AG04449 (cell line): Measurements from ENCODE around the gene F12.
A peak's percentile ranks its signal among the peaks of the same experiment; 100 is the strongest.

Experiments
- CTCF ChIA-PET: fragments of 350-600 bp; formaldehyde crosslinking; extraction: SDS; loops from one replicate; lab custom pipeline; 2021; ENCODE audit warnings: antibody characterized with exemption; lab: Yijun Ruan, JAX
- POLR2A ChIA-PET: fragments of 400-600, 350-600 bp; formaldehyde crosslinking; extraction: SDS; loops from one replicate; lab custom pipeline; 2020; ENCODE audit warnings: antibody characterized with exemption, inconsistent platforms; lab: Yijun Ruan, JAX
- DNase-seq: peaks from one replicate; pipeline ENCODE4 v3.0.0-alpha.2; 2010; ENCODE audit warnings: low read depth, low spot score
- H3K4me3 ChIP-seq: 2 replicates; pipeline ENCODE4 v1.5.1; 2011; ENCODE audit warnings: low read depth, mild to moderate bottlenecking, control low read depth, low read length
- TF ChIP-seq, protein P1 (sequence below): IDR thresholded peaks from one replicate; pipeline ENCODE4 v1.5.1; 2011; ENCODE audit warnings: mild to moderate bottlenecking, moderate library complexity, low read length, control low read depth, inconsistent platforms; ENCODE audit not compliant: insufficient read depth; ENCODE audit errors: missing control alignments

F12 gene

DNA sequence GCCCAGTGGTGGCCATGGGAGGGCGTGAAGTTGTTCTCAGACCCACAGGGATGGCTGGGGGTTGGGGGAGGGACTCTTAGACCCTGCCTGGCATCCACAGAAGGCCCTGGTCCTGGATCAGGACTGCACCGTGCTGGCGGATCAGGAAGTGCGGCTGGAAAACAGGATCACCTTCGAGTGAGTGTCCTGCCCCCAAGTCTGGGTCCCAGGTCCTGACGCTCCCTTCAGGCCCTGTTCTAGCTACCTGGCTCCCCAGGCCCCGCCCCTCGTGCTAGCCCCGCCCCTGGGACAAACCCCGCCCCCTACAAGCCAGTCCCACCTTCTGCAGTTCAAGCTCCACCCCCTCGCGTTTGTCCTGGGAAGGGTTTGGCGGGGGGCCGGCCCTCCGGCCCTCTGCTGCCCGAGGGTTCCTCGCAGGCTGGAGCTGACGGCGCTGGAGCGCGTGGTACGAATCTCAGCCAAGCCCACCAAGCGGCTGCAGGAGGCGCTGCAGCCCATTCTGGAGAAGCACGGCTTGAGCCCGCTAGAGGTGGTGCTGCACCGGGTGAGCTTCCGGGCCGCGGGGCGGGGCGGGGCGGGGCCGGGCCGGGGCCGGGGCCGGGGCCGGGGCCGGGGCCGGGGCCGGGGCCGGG is 38.8 kb downstream of the F12 start:
- no peak for DNase-seq
- TF ChIP-seq, protein P1, sequence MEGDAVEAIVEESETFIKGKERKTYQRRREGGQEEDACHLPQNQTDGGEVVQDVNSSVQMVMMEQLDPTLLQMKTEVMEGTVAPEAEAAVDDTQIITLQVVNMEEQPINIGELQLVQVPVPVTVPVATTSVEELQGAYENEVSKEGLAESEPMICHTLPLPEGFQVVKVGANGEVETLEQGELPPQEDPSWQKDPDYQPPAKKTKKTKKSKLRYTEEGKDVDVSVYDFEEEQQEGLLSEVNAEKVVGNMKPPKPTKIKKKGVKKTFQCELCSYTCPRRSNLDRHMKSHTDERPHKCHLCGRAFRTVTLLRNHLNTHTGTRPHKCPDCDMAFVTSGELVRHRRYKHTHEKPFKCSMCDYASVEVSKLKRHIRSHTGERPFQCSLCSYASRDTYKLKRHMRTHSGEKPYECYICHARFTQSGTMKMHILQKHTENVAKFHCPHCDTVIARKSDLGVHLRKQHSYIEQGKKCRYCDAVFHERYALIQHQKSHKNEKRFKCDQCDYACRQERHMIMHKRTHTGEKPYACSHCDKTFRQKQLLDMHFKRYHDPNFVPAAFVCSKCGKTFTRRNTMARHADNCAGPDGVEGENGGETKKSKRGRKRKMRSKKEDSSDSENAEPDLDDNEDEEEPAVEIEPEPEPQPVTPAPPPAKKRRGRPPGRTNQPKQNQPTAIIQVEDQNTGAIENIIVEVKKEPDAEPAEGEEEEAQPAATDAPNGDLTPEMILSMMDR: peak; percentile 76
- ChIA-PET CTCF (interaction anchor here (0.8 to 35.1 kb wide), 20 partner anchors 8 to 257 kb away, joined by 3 to 853 read pairs (median 6); partner anchors contain the start of genes F12, LMAN2, PFN3 and RGS14), POLR2A (interaction anchor here (0.7 kb wide), 1 partner anchor 19 kb away, joined by 3 read pairs; no protein-coding TSS in a partner anchor)
- peak overlapping the region; percentile 60 for H3K4me3 ChIP-seq

- POLR2A ChIA-PET: interaction anchor here (0.7 kb wide), 1 partner anchor 20 kb away, joined by 3 read pairs; no protein-coding TSS in a partner anchor
- no peak for DNase-seq
- H3K4me3 ChIP-seq: no peak overlapping the region
- CTCF ChIA-PET: interaction anchor here (0.6 to 35.1 kb wide), 20 partner anchors 9 to 256 kb away, joined by 3 to 853 read pairs (median 6); partner anchors contain the start of genes F12, LMAN2, PFN3 and SLC34A1
- TF ChIP-seq, protein P1: no peak
These were observed 39.5 kb downstream of the F12 start for GRCh38 chr5:177369645-177370440.

DNA sequence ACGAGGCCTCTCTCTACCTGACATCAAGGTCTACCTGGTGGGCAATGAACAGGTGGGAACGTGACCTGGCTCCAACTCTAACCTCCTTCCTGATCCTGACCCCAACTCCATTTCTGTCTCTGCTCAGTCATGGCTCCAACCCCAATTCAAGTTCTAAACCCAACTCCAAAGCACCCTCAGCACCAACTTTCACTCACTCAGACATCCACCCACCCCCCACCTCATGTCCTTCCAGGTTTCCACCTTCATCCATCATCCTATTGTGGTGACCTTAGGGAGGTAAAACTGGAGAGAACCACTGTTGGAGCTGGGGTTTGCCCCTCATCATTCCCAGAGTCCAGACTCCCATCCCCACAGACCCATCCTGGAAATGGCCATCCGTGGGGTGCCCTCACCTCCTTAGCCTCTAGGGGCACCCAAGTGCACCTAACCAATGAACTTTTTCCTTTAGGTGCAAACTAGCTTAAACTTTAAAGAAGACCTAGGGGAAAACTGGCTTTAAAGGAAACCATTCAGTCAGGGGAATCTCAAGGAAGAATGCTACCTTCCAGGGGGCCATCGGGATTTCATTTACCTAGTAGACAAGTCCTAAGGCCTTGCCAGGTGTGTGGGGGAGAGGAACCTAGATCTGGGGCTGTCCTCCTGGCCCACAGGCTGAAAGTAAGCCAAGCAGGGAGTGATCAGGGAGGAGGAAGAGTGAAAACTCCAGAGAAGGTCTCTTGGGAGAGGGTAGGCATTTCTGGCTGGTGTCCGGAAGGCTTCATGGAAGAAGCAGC is 40.3 kb downstream of the F12 start:
- H3K4me3 ChIP-seq: no peak overlapping the region
- ChIA-PET CTCF (interaction anchor here (0.6 to 35.1 kb wide), 14 partner anchors 8 to 133 kb away, joined by 3 to 853 read pairs (median 8); partner anchors contain the start of genes F12, LMAN2, PFN3 and SLC34A1), POLR2A (interaction anchor here (0.8 kb wide), 1 partner anchor 10 kb away, joined by 3 read pairs; no protein-coding TSS in a partner anchor)
- TF ChIP-seq, protein P1: peak; percentile 71
- no peak for DNase-seq

GRCh38 chr5:177367981-177368868 is 41.1 kb downstream of the F12 start:
- TF ChIP-seq, protein P1: no peak
- no peak for DNase-seq
- H3K4me3 ChIP-seq: no peak overlapping the region
- ChIA-PET POLR2A (interaction anchor here (0.8 kb wide), 1 partner anchor 11 kb away, joined by 3 read pairs; no protein-coding TSS in a partner anchor), CTCF (interaction anchor here (0.8 to 35.1 kb wide), 15 partner anchors 8 to 255 kb away, joined by 3 to 853 read pairs (median 8); partner anchors contain the start of genes F12, LMAN2, PFN3 and SLC34A1)

- TF ChIP-seq, protein P1: no peak
- H3K4me3 ChIP-seq: peak overlapping the region; percentile 57
- ChIA-PET POLR2A (interaction anchor here (0.9 to 1.3 kb wide), 3 partner anchors 16 to 130 kb away, joined by 3 to 5 read pairs (median 3); partner anchors contain the start of genes LMAN2 and PDLIM7), CTCF (interaction anchor here (1.1 to 35.1 kb wide), 10 partner anchors 8 to 254 kb away, joined by 3 to 853 read pairs (median 8); partner anchors contain the start of genes F12, PFN3 and SLC34A1)
- no peak for DNase-seq
These were observed 42.0 kb downstream of the F12 start for GRCh38 chr5:177367323-177367848.
